Activated CD8-positive, alpha-beta memory T cell treated with anti-CD3 and anti-CD28 coated beads, Interleukin-2, amount 50 U/mL, for 4 hours (primary cell): Measurements from ENCODE around the gene CD99.

Experiments used
- DNase-seq: peaks from one replicate; pipeline ENCODE4 v3.0.0-alpha.2; 2020

CD99 gene

GRCh38 chrX:2676794-2677675 lies 14.1 kb upstream of the CD99 start:
- DNase-seq, result no peak

- no peak for DNase-seq
Measured at GRCh38 chrX:2677764-2678163, 13.3 kb upstream of the CD99 start.

- no peak for DNase-seq
Measured at GRCh38 chrX:2678583-2678982, 12.5 kb upstream of the CD99 start.

- DNase-seq, result no peak
Measured at GRCh38 chrX:2679534-2680485, 11.3 kb upstream of the CD99 start.

GRCh38 chrX:2680486-2681348 lies 10.4 kb upstream of the CD99 start:
- no peak for DNase-seq

DNA sequence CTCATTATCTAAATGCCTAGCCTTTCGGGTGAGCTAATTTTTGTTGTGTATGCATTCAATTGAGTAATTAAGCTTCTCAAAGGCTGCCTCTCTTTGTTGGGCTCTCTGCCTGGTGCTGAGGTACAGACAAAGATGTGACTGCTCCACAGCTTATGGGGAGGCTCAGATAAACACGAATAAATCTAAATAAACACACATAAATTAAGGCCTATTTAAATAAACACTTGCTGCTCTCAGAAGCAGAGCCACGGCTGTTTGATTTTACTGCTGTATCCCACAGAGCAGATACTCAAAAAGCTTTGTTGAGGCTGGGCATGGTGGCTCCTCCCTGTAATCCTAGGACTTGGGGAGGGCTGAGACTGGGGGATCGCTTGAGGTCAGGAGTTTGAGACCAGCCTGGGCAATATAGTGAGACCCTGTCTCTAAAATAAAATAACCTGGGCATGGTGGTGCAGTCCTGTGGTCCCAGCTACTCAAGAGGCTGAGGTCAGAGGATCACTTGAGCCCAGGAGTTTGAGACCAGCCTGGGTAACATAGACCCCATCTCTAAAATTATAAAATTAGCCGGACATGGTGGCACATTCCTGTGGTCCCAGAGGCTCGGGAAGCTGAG lies 8.4 kb upstream of the CD99 start:
- no peak for DNase-seq

DNA sequence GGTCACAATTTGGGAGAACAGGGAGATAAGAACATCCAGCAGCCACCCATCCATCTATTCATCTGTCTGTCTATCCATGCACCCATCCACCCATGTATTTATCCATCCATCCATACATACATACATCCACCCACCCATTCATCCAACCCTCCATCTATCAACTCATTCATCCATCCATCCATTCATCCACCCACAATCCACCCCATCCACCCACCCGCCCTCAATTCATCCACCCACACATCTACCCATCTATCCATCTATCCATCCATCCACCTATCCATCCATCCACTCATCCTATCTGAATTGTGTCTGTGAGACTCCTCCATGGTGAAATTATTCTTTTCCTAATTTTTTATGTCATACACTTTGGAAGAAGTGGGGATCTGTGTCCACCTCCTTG lies 6.8 kb upstream of the CD99 start:
- DNase-seq, result no peak

DNA sequence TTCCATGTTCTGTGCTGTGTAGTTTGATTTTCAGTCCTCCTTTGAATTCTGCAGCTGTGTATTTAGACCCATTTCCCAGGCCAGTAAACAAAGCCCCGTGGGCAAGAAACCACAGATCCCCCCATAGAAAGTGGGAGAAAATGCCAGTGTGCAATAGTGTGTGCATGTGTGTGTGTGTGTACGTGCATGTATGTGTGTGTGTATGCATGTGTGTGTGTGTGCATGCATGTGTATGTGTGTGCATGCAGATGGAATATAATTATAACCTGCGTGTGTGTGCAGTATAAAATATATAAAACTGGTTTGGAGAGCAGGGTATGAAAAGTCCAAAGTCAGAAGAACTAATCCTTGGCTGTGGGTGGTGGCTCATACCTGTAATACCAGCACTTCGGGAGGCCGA lies 5.2 kb upstream of the CD99 start:
- DNase-seq, result no peak

- DNase-seq, result no peak
Measured at GRCh38 chrX:2689773-2690666, 1.1 kb upstream of the CD99 start.

DNA sequence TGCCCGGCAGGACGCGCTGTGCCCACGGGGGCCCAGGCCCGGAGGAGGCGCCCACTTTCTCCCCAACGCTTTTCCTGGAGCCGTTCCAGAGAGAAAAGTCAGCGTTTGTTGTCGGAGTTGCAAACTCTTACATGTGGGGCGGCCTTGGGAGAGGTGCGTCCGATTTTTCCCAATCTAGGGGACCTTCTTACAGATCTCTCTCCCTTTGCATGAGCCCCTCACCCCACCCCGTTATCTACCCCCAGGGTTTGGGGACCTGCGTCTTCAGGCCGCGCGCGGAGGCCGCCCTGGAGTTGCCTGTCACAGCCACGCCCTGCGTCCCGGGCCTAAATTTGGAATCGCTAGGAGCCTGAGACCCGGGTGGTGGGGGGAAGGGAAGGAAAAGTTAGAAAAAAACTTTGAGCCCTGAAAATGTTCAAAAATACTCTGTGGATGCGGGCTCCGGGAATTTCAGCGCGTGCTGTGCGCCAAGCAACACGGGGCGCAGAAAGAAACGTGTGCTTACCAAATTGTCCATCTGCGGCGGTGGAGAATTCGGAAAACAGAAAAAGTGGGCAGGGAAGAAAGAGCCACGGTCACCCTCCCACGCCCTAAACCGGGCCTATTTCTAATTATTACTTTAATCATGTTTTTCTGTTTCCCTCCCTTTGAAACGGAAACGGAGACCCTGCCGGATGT lies 587 bp downstream of the CD99 start:
- DNase-seq, result no peak

GRCh38 chrX:2692221-2693112 lies 1.4 kb downstream of the CD99 start:
- no peak for DNase-seq

- no peak for DNase-seq
Measured at GRCh38 chrX:2693113-2694002, 2.3 kb downstream of the CD99 start.

GRCh38 chrX:2694914-2695267 lies 3.8 kb downstream of the CD99 start:
- DNase-seq, result no peak

- peak; percentile 49 for DNase-seq
Measured at GRCh38 chrX:2696698-2697215, 5.7 kb downstream of the CD99 start.

DNA sequence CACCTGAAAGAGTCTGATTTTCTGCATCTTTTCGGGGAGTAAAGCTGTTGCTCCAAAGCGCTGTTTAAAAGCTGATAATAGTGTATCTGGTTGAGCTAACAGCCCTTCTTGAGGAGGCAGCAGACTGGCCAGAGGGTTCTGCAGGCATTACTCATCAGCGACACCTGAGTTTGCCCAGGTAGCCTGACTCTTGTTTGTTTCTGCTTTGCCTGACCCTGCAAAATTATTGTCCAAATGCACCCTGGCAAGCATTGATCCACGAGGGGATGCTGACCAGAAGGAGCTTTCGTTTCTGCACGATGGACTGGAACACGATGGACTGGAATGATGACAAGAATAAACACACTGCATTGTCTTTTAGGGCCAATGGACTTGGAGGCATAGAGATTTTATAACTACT lies 6.2 kb downstream of the CD99 start:
- no peak for DNase-seq

DNA sequence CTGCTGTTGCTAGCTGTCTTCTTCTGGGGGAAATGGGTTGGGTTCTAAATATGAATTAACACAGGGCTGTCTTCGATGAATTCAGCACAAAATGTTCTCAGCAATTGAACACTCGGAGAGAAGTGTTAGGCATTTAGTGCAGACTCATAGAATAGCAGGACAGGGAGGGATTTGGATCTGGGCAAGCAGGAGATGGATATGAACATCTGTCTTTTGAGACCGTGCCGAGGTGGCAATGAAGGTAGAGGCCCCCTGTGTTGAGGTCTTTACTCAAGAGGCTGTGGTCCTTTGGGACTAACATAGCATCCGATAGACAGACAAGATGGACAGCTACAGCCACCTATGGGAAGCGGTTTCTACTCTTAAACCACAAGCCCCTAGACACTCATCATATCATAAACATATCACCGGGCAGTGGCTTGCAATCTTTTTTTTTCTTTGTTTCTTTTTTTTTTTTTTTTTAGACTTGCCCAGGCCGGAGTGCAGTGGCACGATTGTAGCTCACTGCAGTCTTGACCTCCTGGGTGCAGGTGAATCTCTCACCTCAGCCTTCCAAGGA lies 6.7 kb downstream of the CD99 start:
- DNase-seq, result no peak

GRCh38 chrX:2698604-2699003 lies 7.5 kb downstream of the CD99 start:
- no peak for DNase-seq

GRCh38 chrX:2699959-2700358 lies 8.9 kb downstream of the CD99 start:
- DNase-seq, result no peak
